ENCODE measurements around the gene LRRC41. TPM values are rescaled to one million over a fixed set of nuclear protein-coding genes. Genes with fewer than 3 reads are reported as not detected.
A peak's percentile ranks its signal among the peaks of the same experiment; 100 is the strongest.

LRRC41 gene
- total RNA-seq, 1 donor from 2014 or later, result 100 TPM

GRCh38 chr1:46289976-46290375, 13.4 kb downstream of the LRRC41 start:
- no peaks in the 10 kb centered on the region for H3K27me3 Mint-ChIP-seq

GRCh38 chr1:46289134-46289494, 14.3 kb downstream of the LRRC41 start:
- no peak for DNase-seq (ENCODE audit: low spot score, unreplicated experiment)
- no peaks in the 10 kb centered on the region for H3K9me3 Mint-ChIP-seq (ENCODE audit: low read depth)
- H3K27me3 Mint-ChIP-seq, result no peaks in the 10 kb centered on the region
- no peak overlapping the region for H3K27ac Mint-ChIP-seq
- peaks cover 21% of the 10 kb centered on the region for H3K36me3 Mint-ChIP-seq (ENCODE audit: insufficient read depth)
- H3K4me1 Mint-ChIP-seq (ENCODE audit: low read depth), result peaks cover 5% of the 10 kb centered on the region
- no peak overlapping the region for H3K4me3 Mint-ChIP-seq (ENCODE audit: low read depth)
- TF ChIP-seq CTCF (IDR thresholded peaks at IDR 0.05; ENCODE audit: unreplicated experiment), result no peak

More at GRCh38 chr1:46289976-46290375, 13.4 kb downstream of the LRRC41 start:
- no peak for DNase-seq (ENCODE audit: low spot score, unreplicated experiment)
- peaks cover 17% of the 10 kb centered on the region for H3K36me3 Mint-ChIP-seq (ENCODE audit: insufficient read depth)
- peaks cover 2% of the 10 kb centered on the region for H3K4me1 Mint-ChIP-seq (ENCODE audit: low read depth)
- H3K27ac Mint-ChIP-seq, result peak overlapping the region; percentile 70
- no peak overlapping the region for H3K4me3 Mint-ChIP-seq (ENCODE audit: low read depth)
- TF ChIP-seq CTCF (IDR thresholded peaks at IDR 0.05; ENCODE audit: unreplicated experiment), result no peak
- no peaks in the 10 kb centered on the region for H3K9me3 Mint-ChIP-seq (ENCODE audit: low read depth)

GRCh38 chr1:46288485-46289133, 14.8 kb downstream of the LRRC41 start:
- H3K27ac Mint-ChIP-seq, result peak overlapping the region; percentile 74

GRCh38 chr1:46285730-46286477, 17.5 kb downstream of the LRRC41 start:
- DNase-seq (ENCODE audit: low spot score, unreplicated experiment), result no peak
- Mint-ChIP-seq H3K36me3 (ENCODE audit: insufficient read depth) (peaks cover 27% of the 10 kb centered on the region), H3K27me3 (no peaks in the 10 kb centered on the region), H3K4me1 (ENCODE audit: low read depth) (peaks cover 5% of the 10 kb centered on the region), H3K9me3 (ENCODE audit: low read depth) (no peaks in the 10 kb centered on the region), H3K27ac (no peak overlapping the region), H3K4me3 (ENCODE audit: low read depth) (no peak overlapping the region)
- TF ChIP-seq CTCF (IDR thresholded peaks at IDR 0.05; ENCODE audit: unreplicated experiment), result no peak

More at GRCh38 chr1:46288485-46289133, 14.8 kb downstream of the LRRC41 start:
- no peak for DNase-seq (ENCODE audit: low spot score, unreplicated experiment)
- TF ChIP-seq CTCF (IDR thresholded peaks at IDR 0.05; ENCODE audit: unreplicated experiment), result no peak
- no peaks in the 10 kb centered on the region for H3K9me3 Mint-ChIP-seq (ENCODE audit: low read depth)
- peaks cover 24% of the 10 kb centered on the region for H3K36me3 Mint-ChIP-seq (ENCODE audit: insufficient read depth)
- peaks cover 5% of the 10 kb centered on the region for H3K4me1 Mint-ChIP-seq (ENCODE audit: low read depth)
- no peak overlapping the region for H3K4me3 Mint-ChIP-seq (ENCODE audit: low read depth)
- H3K27me3 Mint-ChIP-seq, result no peaks in the 10 kb centered on the region

GRCh38 chr1:46284597-46285564, 18.5 kb downstream of the LRRC41 start:
- no peak overlapping the region for H3K27ac Mint-ChIP-seq
- no peaks in the 10 kb centered on the region for H3K27me3 Mint-ChIP-seq
- TF ChIP-seq CTCF (IDR thresholded peaks at IDR 0.05; ENCODE audit: unreplicated experiment), result no peak
- peaks cover 5% of the 10 kb centered on the region for H3K4me1 Mint-ChIP-seq (ENCODE audit: low read depth)
- DNase-seq (ENCODE audit: low spot score, unreplicated experiment), result no peak
- no peaks in the 10 kb centered on the region for H3K9me3 Mint-ChIP-seq (ENCODE audit: low read depth)
- no peak overlapping the region for H3K4me3 Mint-ChIP-seq (ENCODE audit: low read depth)
- peaks cover 25% of the 10 kb centered on the region for H3K36me3 Mint-ChIP-seq (ENCODE audit: insufficient read depth)
